Panc1 (cell line): ENCODE measurements around the gene AP5M1. TPM values are rescaled to one million over a fixed set of nuclear protein-coding genes. Genes with fewer than 3 reads are reported as not detected.

Experiments
- ATAC-seq: fragments of 200-7000 bp; cut with Tn5 transposase; 2 replicates; pipeline ENCODE4 v1.9.1; 2020; ENCODE audit warnings: mild to moderate bottlenecking, moderate library complexity
- BruUV-seq: library from RNA; stranded (reverse); fragments of 400-500 nt; replicated peaks from 2 replicates; lab custom pipeline; 2021; lab: Mats Ljungman, UMichigan
- CTCF ChIA-PET: fragments of 300-600 bp; sonication (Branson Sonifier 250); formaldehyde crosslinking; loops from one replicate; lab custom pipeline; 2022; ENCODE audit warnings: antibody characterized with exemption; lab: Charles Lee
- POLR2A ChIA-PET: fragments of 300-600 bp; sonication (Branson Sonifier 250); formaldehyde crosslinking; loops from one replicate; lab custom pipeline; 2022; ENCODE audit warnings: antibody characterized with exemption; lab: Charles Lee
- DNase-seq: peaks from one replicate; pipeline ENCODE4 v3.0.0-alpha.2; 2010; ENCODE audit warnings: low read depth, low spot score
- H3K27ac ChIP-seq: 2 replicates; pipeline ENCODE4 v1.5.1; 2011; ENCODE audit warnings: mild to moderate bottlenecking, low read length, inconsistent platforms
- H3K27me3 ChIP-seq: fragments of 200-500 bp; sonication (Bioruptor generic); 2 replicates; pipeline ENCODE4 v1.6.0; 2014; ENCODE audit warnings: low read length, inconsistent platforms; ENCODE audit not compliant: control insufficient read depth, insufficient read depth
- H3K36me3 ChIP-seq: fragments of 200-500 bp; sonication (Bioruptor generic); 2 replicates; pipeline ENCODE4 v1.5.1; 2014; ENCODE audit warnings: inconsistent platforms, mild to moderate bottlenecking, low read length, moderate library complexity; ENCODE audit not compliant: control insufficient read depth, insufficient read depth
- H3K4me1 ChIP-seq: 2 replicates; pipeline ENCODE4 v1.5.1; 2011; ENCODE audit warnings: inconsistent platforms, mild to moderate bottlenecking, low read length, moderate library complexity; ENCODE audit not compliant: control insufficient read depth, insufficient read depth
- H3K4me3 ChIP-seq, 2 experiments: 2 replicates each; pipeline ENCODE4 v1.5.1; 2011 to 2012; ENCODE audit warnings: low read depth in 2 of 2, low read length in 2 of 2, mild to moderate bottlenecking in 2 of 2, inconsistent platforms in 1 of 2, moderate library complexity in 1 of 2
- H3K9me3 ChIP-seq: fragments of 200-500 bp; sonication (Bioruptor generic); 2 replicates; pipeline ENCODE4 v1.5.1; 2014; ENCODE audit warnings: low read depth, mild to moderate bottlenecking, inconsistent platforms, low read length, moderate library complexity; ENCODE audit not compliant: control insufficient read depth, insufficient read depth
- POLR2AphosphoS5 ChIP-seq: IDR thresholded peaks from 2 replicates; pipeline ENCODE4 v1.6.1; 2012; ENCODE audit warnings: mild to moderate bottlenecking, low read depth, low read length, moderate library complexity
- SIN3A ChIP-seq: IDR thresholded peaks from 2 replicates; pipeline ENCODE4 v1.6.1; 2012; ENCODE audit warnings: low read depth, mild to moderate bottlenecking, low read length, moderate library complexity, borderline replicate concordance; ENCODE audit not compliant: insufficient read depth
- TCF7L2 ChIP-seq: IDR thresholded peaks from 2 replicates; pipeline ENCODE4 v1.6.1; 2011; ENCODE audit warnings: mild to moderate bottlenecking, low read depth, low read length, inconsistent platforms
- in situ Hi-C: cut with HindIII; loops from 2 replicates; pipeline ENCODE4 v1.10.0; 2016; ENCODE audit warnings: low sequenced_read_pairs, low pct_unique_long_range_greater_than_20kb
- intact Hi-C: fragments of 100-400 bp; cut with micrococcal nuclease; formaldehyde crosslinking; loops from one replicate; pipeline ENCODE4 v1.10.0; 2022; ENCODE audit not compliant: unreplicated experiment
- total RNA-seq: library from RNA; stranded (reverse); gene quantifications from one replicate; pipeline ENCODE4 v1.2.1, GENCODE V29; 2021; ENCODE audit not compliant: unreplicated experiment
- TF ChIP-seq, protein P1 (sequence below): fragments of 450-650 bp; IDR thresholded peaks from 2 replicates; pipeline ENCODE4 v1.5.1; 2017; ENCODE audit warnings: mild to moderate bottlenecking
- TF ChIP-seq, protein P2 (sequence below), 2 experiments: IDR thresholded peaks; 2 replicates each; pipeline ENCODE4 v1.6.1; 2011 to 2012; ENCODE audit warnings: low read depth in 2 of 2, control low read depth in 1 of 2, low read length in 1 of 2, mild to moderate bottlenecking in 1 of 2, moderate library complexity in 1 of 2; ENCODE audit not compliant: insufficient read depth in 1 of 2

AP5M1 gene
- total RNA-seq, 1 experiment from 2014 or later = 20.0 TPM

DNA sequence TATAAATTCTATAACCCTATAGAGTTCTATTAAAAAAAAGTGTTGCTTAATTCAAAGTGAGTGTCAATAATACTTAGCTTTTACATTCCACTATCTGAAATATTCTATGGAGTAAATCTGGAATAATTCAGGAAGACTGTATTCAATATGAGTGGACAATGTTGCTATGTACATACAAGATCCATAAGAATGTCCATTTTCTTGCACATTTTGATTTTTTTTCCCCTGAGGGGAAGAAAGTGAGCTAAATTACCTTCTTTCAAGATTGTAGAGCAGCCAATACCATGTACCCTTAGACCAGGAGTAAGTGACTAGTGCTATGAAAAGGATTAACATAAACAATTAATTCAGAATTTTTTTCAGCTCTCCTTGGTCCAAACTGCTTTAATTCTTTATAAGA, 25.5 kb upstream of the AP5M1 start:
- no peak overlapping the region for H3K27ac ChIP-seq
- TSS peak; percentile 5 for BruUV-seq
- no peaks in the 10 kb centered on the region for H3K4me1 ChIP-seq
- ATAC-seq (no peak), DNase-seq (no peak)
- POLR2A ChIA-PET = no interaction called here
- CTCF ChIA-PET = interaction anchor here (0.5 kb wide), 1 partner anchor 75 kb away, joined by 6 read pairs; no protein-coding TSS in a partner anchor
- in situ Hi-C loops (no loop called here), intact Hi-C loops (no loop called here)
- no peak for TF ChIP-seq TCF7L2
- TF ChIP-seq SIN3A = no peak
- TF ChIP-seq POLR2AphosphoS5 = no peak
- TF ChIP-seq, protein P1, sequence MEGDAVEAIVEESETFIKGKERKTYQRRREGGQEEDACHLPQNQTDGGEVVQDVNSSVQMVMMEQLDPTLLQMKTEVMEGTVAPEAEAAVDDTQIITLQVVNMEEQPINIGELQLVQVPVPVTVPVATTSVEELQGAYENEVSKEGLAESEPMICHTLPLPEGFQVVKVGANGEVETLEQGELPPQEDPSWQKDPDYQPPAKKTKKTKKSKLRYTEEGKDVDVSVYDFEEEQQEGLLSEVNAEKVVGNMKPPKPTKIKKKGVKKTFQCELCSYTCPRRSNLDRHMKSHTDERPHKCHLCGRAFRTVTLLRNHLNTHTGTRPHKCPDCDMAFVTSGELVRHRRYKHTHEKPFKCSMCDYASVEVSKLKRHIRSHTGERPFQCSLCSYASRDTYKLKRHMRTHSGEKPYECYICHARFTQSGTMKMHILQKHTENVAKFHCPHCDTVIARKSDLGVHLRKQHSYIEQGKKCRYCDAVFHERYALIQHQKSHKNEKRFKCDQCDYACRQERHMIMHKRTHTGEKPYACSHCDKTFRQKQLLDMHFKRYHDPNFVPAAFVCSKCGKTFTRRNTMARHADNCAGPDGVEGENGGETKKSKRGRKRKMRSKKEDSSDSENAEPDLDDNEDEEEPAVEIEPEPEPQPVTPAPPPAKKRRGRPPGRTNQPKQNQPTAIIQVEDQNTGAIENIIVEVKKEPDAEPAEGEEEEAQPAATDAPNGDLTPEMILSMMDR = no peak
- TF ChIP-seq, protein P2, sequence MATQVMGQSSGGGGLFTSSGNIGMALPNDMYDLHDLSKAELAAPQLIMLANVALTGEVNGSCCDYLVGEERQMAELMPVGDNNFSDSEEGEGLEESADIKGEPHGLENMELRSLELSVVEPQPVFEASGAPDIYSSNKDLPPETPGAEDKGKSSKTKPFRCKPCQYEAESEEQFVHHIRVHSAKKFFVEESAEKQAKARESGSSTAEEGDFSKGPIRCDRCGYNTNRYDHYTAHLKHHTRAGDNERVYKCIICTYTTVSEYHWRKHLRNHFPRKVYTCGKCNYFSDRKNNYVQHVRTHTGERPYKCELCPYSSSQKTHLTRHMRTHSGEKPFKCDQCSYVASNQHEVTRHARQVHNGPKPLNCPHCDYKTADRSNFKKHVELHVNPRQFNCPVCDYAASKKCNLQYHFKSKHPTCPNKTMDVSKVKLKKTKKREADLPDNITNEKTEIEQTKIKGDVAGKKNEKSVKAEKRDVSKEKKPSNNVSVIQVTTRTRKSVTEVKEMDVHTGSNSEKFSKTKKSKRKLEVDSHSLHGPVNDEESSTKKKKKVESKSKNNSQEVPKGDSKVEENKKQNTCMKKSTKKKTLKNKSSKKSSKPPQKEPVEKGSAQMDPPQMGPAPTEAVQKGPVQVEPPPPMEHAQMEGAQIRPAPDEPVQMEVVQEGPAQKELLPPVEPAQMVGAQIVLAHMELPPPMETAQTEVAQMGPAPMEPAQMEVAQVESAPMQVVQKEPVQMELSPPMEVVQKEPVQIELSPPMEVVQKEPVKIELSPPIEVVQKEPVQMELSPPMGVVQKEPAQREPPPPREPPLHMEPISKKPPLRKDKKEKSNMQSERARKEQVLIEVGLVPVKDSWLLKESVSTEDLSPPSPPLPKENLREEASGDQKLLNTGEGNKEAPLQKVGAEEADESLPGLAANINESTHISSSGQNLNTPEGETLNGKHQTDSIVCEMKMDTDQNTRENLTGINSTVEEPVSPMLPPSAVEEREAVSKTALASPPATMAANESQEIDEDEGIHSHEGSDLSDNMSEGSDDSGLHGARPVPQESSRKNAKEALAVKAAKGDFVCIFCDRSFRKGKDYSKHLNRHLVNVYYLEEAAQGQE (IDR thresholded peaks at IDR 0.05; ENCODE audit: insufficient read depth in 1 of 2, low read depth in 2 of 2, low read length in 1 of 2) = no peak
- H3K9me3 ChIP-seq = no peaks in the 10 kb centered on the region
- no peaks in the 10 kb centered on the region for H3K27me3 ChIP-seq
- H3K36me3 ChIP-seq = peaks cover 5% of the 10 kb centered on the region; the same call in 1 of the 2 replicates
- H3K4me3 ChIP-seq = no peak overlapping the region

DNA sequence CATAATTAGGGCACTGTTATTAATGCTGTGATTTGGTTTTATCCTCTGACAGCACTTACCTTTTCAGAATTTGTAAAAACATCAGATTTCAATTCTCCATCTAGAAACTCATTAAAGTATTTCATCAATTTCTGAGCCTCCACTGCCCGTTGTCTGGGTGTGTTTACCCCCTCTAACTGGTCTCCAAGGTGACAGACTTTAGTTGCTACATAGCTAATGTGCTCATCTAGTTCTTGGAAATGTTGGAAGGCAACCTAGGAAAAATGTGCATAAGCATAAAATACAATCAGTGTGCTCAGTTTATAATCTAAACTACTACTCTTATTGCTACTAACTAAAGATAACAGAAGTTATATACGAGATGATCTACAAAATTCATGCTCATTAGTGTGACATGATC, 24.7 kb upstream of the AP5M1 start:
- H3K27ac ChIP-seq = no peak overlapping the region
- in situ Hi-C loops = no loop called here
- no peaks in the 10 kb centered on the region for H3K9me3 ChIP-seq
- ChIA-PET POLR2A (no interaction called here), CTCF (no interaction called here)
- H3K4me3 ChIP-seq = no peak overlapping the region
- H3K36me3 ChIP-seq = peaks cover 5% of the 10 kb centered on the region; the same call in 1 of the 2 replicates
- no peak for ATAC-seq
- no TSS peak for BruUV-seq
- TF ChIP-seq TCF7L2 = no peak
- no peak for TF ChIP-seq SIN3A
- TF ChIP-seq, protein P1 = no peak
- TF ChIP-seq, protein P2 (IDR thresholded peaks at IDR 0.05; ENCODE audit: insufficient read depth in 1 of 2, low read depth in 2 of 2, low read length in 1 of 2) = no peak
- no peak for TF ChIP-seq POLR2AphosphoS5
- no peak for DNase-seq
- no peaks in the 10 kb centered on the region for H3K4me1 ChIP-seq
- no peaks in the 10 kb centered on the region for H3K27me3 ChIP-seq
- intact Hi-C loops = no loop called here
